T-cell (primary cell): ENCODE data around the gene PRRT2. TPM values are rescaled to one million over a fixed set of nuclear protein-coding genes. Genes with fewer than 3 reads are reported as not detected.
"Not testable (repeated sequence)": the region's sequence is repeated elsewhere in the genome, so short reads cannot be mapped to it uniquely, and the experiment has no call there.

Source experiments
- ATAC-seq, 4 experiments: fragments of 200-7000 bp in 3 of 4; fragments of 150-1000 bp in 1 of 4; cut with Tn5 transposase; replicated peaks in 1 of 4; 1 replicate in 3 of 4; 2 replicates in 1 of 4; pipeline ENCODE4 v1.10.0; 2021; ENCODE audit warnings: moderate library complexity in 3 of 4, mild to moderate bottlenecking in 2 of 4, moderate number of reproducible peaks in 1 of 4
- CTCF ChIA-PET, 2 donors: fragments of 300-600 bp; sonication (Branson Sonifier 250); formaldehyde crosslinking; loops; one replicate each; lab custom pipeline; 2022; ENCODE audit warnings: antibody characterized with exemption in 2 of 2; lab: Charles Lee
- POLR2A ChIA-PET, 2 donors: fragments of 300-600 bp; sonication (Branson Sonifier 250); formaldehyde crosslinking; loops; one replicate each; lab custom pipeline; 2022; ENCODE audit warnings: antibody characterized with exemption in 2 of 2; lab: Charles Lee
- DNase-seq, 35 experiments: peaks; one replicate each; pipeline versions ENCODE4 v3.0.0 to v3.0.0-alpha.2; 2013 to 2023
- H3K27ac ChIP-seq: one replicate; pipeline ENCODE4 v1.5.1; 2013; ENCODE audit warnings: low read length
- H3K27me3 ChIP-seq, 2 experiments: replicated peaks in 1 of 2; 1 replicate in 1 of 2; 2 replicates in 1 of 2; pipeline versions ENCODE4 v1.6.1 to v1.7.0; 2013; ENCODE audit warnings: low read length in 1 of 2, mixed read lengths in 1 of 2; ENCODE audit not compliant: control insufficient read depth in 2 of 2, insufficient read depth in 2 of 2; ENCODE audit errors: extremely low read depth in 1 of 2
- H3K36me3 ChIP-seq, 2 donors: 1 replicate in 1 of 2; 2 replicates in 1 of 2; pipeline versions ENCODE4 v1.6.1 to v1.7.0; 2013; ENCODE audit warnings: low read length in 1 of 2; ENCODE audit not compliant: control insufficient read depth in 2 of 2, insufficient read depth in 1 of 2; ENCODE audit errors: extremely low read depth in 1 of 2
- H3K4me1 ChIP-seq, 2 experiments: 1 replicate in 1 of 2; 2 replicates in 1 of 2; pipeline versions ENCODE4 v1.6.1 to v1.7.0; 2013; ENCODE audit warnings: low read length in 2 of 2, mixed read lengths in 1 of 2; ENCODE audit not compliant: insufficient read depth in 2 of 2, control insufficient read depth in 1 of 2; ENCODE audit errors: extremely low read depth in 1 of 2
- H3K4me3 ChIP-seq, 2 donors: 1 replicate in 1 of 2; 2 replicates in 1 of 2; pipeline versions ENCODE4 v1.5.1 to v1.7.0; 2013; ENCODE audit warnings: mild to moderate bottlenecking in 2 of 2, low read length in 1 of 2, moderate library complexity in 1 of 2; ENCODE audit not compliant: control insufficient read depth in 1 of 2; ENCODE audit errors: extremely low read depth in 1 of 2
- H3K9me3 ChIP-seq: 2 replicates; pipeline ENCODE4 v1.7.0; 2013
- H3K27ac Mint-ChIP-seq, 2 donors: one replicate each; pipeline ENCODE4 v1.8.0; 2020 to 2021; ENCODE audit warnings: mild to moderate bottlenecking in 2 of 2, mixed read lengths in 2 of 2
- H3K27me3 Mint-ChIP-seq, 2 donors: one replicate each; pipeline ENCODE4 v1.8.0; 2021 to 2022; ENCODE audit warnings: mixed read lengths in 2 of 2
- H3K36me3 Mint-ChIP-seq: one replicate; pipeline ENCODE4 v1.8.0; 2021; ENCODE audit warnings: mixed read lengths
- H3K4me1 Mint-ChIP-seq, 3 donors: one replicate each; pipeline ENCODE4 v1.8.0; 2020 to 2022; ENCODE audit warnings: mixed read lengths in 3 of 3, mild to moderate bottlenecking in 1 of 3
- H3K4me3 Mint-ChIP-seq, 3 donors: one replicate each; pipeline ENCODE4 v1.8.0; 2020 to 2022; ENCODE audit warnings: mild to moderate bottlenecking in 3 of 3, mixed read lengths in 3 of 3, moderate library complexity in 3 of 3
- H3K9me3 Mint-ChIP-seq, 3 donors: one replicate each; pipeline ENCODE4 v1.8.0; 2020 to 2022; ENCODE audit warnings: mixed read lengths in 3 of 3
- WGBS: methylation state at CpG from one replicate; pipeline ENCODE4 v1.1.5; 2013; ENCODE audit warnings: missing lambda C conversion rate; ENCODE audit not compliant: insufficient coverage; 5-methylcytosine and 5-hydroxymethylcytosine counted together
- total RNA-seq, 35 experiments: library from RNA in 6 of 35; stranded (reverse) in 6 of 35; fragments of 120-200 nt in 1 of 35; gene quantifications; one replicate each; pipeline versions ENCODE4 v1.2.1 to v1.2.4 and lab custom pipeline; 2013 to 2026

PRRT2 gene
- total RNA-seq, 5 donors from 2014 or later (not counting 1 experiment from before 2014, with no cell fraction given): 2.4 to 7.9 (median 4.4) TPM

GRCh38 chr16:29790183-29790948 is 21.6 kb upstream of the PRRT2 start, which contains the start of gene KIF22:
Gene KIF22 (plus strand): TSS chr16:29790751. CDS start chr16:29790760, 9 bp downstream.
- no peaks in the 10 kb centered on the region for H3K9me3 Mint-ChIP-seq
- peak within 1 kb of the TSS; percentile 93 to 98 (median 98) for H3K4me3 Mint-ChIP-seq
- 1% methylated on average over 67 of the region's 67 CpGs for WGBS
- peak within 1 kb of the TSS; percentile 69 for H3K27ac ChIP-seq
- DNase-seq (peak; percentile 99 to 100 (median 99)), ATAC-seq (peak; percentile 93 to 97 (median 96))
- no peaks in the 10 kb centered on the region for H3K27me3 Mint-ChIP-seq
- H3K4me1 ChIP-seq: peaks cover 13 to 43% of the 10 kb centered on the region in 2 experiments
- POLR2A ChIA-PET: interaction anchor here (0.6 to 1.6 kb wide), 8 partner anchors 14 to 52 kb away, joined by 3 to 10 read pairs (median 4); partner anchors contain the start of gene PAGR1 (in 1 of the 2)
- no peaks in the 10 kb centered on the region for H3K9me3 ChIP-seq
- CTCF ChIA-PET: interaction anchor here (0.6 to 2.6 kb wide), 14 partner anchors 9 to 840 kb away, joined by 3 to 14 read pairs (median 4); partner anchors contain the start of genes C16orf54 (in 1 of the 2), MVP (in 1 of the 2), NFATC2IP (in 1 of the 2) and PAGR1 (in 1 of the 2)
- peaks cover 46 to 50% (median 48%) of the 10 kb centered on the region in 3 donors for H3K4me1 Mint-ChIP-seq
- H3K27ac Mint-ChIP-seq: peak within 1 kb of the TSS; percentile 98 to 99
- peaks cover 0 to 5% of the 10 kb centered on the region in 2 donors for H3K36me3 ChIP-seq
- no peaks in the 10 kb centered on the region for H3K27me3 ChIP-seq
- H3K36me3 Mint-ChIP-seq: peaks cover 12% of the 10 kb centered on the region
- peak within 1 kb of the TSS; percentile 84 to 94 for H3K4me3 ChIP-seq

GRCh38 chr16:29790949-29791844 is 20.8 kb upstream of the PRRT2 start:
- CTCF ChIA-PET: interaction anchor here (0.5 to 2.6 kb wide), 14 partner anchors 11 to 840 kb away, joined by 3 to 14 read pairs (median 4); partner anchors contain the start of genes C16orf54 (in 1 of the 2), MVP (in 1 of the 2), NFATC2IP (in 1 of the 2) and PAGR1 (in 1 of the 2)
- Mint-ChIP-seq H3K27me3 (no peaks in the 10 kb centered on the region), H3K4me1 (peaks cover 42 to 47% (median 46%) of the 10 kb centered on the region in 3 donors), H3K27ac (peak overlapping the region; percentile 98 to 99), H3K9me3 (no peaks in the 10 kb centered on the region), H3K36me3 (peaks cover 12% of the 10 kb centered on the region), H3K4me3 (peak overlapping the region; percentile 93 to 98 (median 98))
- H3K27me3 ChIP-seq: no peaks in the 10 kb centered on the region
- no peaks in the 10 kb centered on the region for H3K9me3 ChIP-seq
- peaks cover 13 to 38% of the 10 kb centered on the region in 2 experiments for H3K4me1 ChIP-seq
- WGBS: 0% methylated on average over 18 of the region's 31 CpGs
- peak overlapping the region; percentile 69 for H3K27ac ChIP-seq
- ATAC-seq (peak in 2 of 4 experiments; percentile 3 to 12), DNase-seq (peak in 1 of 35 experiments; percentile 6)
- peaks cover under 1 to 5% of the 10 kb centered on the region in 2 donors for H3K36me3 ChIP-seq
- POLR2A ChIA-PET: interaction anchor here (0.6 to 1.6 kb wide), 5 partner anchors 13 to 53 kb away, joined by 3 to 7 read pairs (median 4); partner anchors contain the start of gene PAGR1 (in 1 of the 2)
- peak overlapping the region; percentile 84 to 94 for H3K4me3 ChIP-seq

GRCh38 chr16:29791845-29792807 is 19.9 kb upstream of the PRRT2 start:
- Mint-ChIP-seq H3K4me1 (peaks cover 44 to 48% (median 47%) of the 10 kb centered on the region in 3 donors), H3K9me3 (no peaks in the 10 kb centered on the region), H3K27ac (peak overlapping the region; percentile 98 to 99), H3K27me3 (no peaks in the 10 kb centered on the region), H3K4me3 (peak overlapping the region; percentile 93 to 98 (median 98)), H3K36me3 (peaks cover 17% of the 10 kb centered on the region)
- CTCF ChIA-PET: interaction anchor here (0.5 to 1.5 kb wide), 5 partner anchors 10 to 101 kb away, joined by 3 to 5 read pairs (median 4); partner anchors contain the start of gene PAGR1 (in 1 of the 2)
- H3K36me3 ChIP-seq: peaks cover 5 to 9% of the 10 kb centered on the region in 2 donors
- no peaks in the 10 kb centered on the region for H3K27me3 ChIP-seq
- H3K4me3 ChIP-seq: peak overlapping the region; percentile 84 to 94
- H3K27ac ChIP-seq: peak overlapping the region; percentile 69
- POLR2A ChIA-PET: interaction anchor here in 1 of 2 donors (0.7 kb wide), 1 partner anchor 11 kb away, joined by 3 read pairs; no protein-coding TSS in a partner anchor
- 38% methylated on average over 3 of the region's 9 CpGs for WGBS
- DNase-seq (no peak), ATAC-seq (no peak)
- peaks cover 13 to 36% of the 10 kb centered on the region in 2 experiments for H3K4me1 ChIP-seq
- H3K9me3 ChIP-seq: no peaks in the 10 kb centered on the region

GRCh38 chr16:29793153-29793552 is 18.8 kb upstream of the PRRT2 start:
- CTCF ChIA-PET: not testable (repeated sequence)
- Mint-ChIP-seq H3K4me3 (peak overlapping the region in 1 of 3 donors; percentile 93), H3K4me1 (peaks cover 41 to 48% (median 47%) of the 10 kb centered on the region in 3 donors)

GRCh38 chr16:29794231-29794710 is 17.7 kb upstream of the PRRT2 start:
- H3K27ac Mint-ChIP-seq: no peak overlapping the region

More at GRCh38 chr16:29793153-29793552, 18.8 kb upstream of the PRRT2 start:
- not testable (repeated sequence) for H3K27me3 ChIP-seq, ATAC-seq, H3K27ac ChIP-seq, DNase-seq, H3K9me3 Mint-ChIP-seq, H3K4me3 ChIP-seq, H3K27ac Mint-ChIP-seq, H3K27me3 Mint-ChIP-seq, H3K9me3 ChIP-seq
- H3K36me3 Mint-ChIP-seq: peaks cover 25% of the 10 kb centered on the region
- Histone ChIP-seq H3K36me3 (peaks cover 5 to 18% of the 10 kb centered on the region in 2 donors), H3K4me1 (peaks cover 13 to 36% of the 10 kb centered on the region in 2 experiments)
- POLR2A ChIA-PET: interaction anchor here in 1 of 2 donors (0.7 kb wide), 1 partner anchor 38 kb away, joined by 3 read pairs; no protein-coding TSS in a partner anchor
- 96% methylated on average over 15 of the region's 18 CpGs for WGBS

More at GRCh38 chr16:29794231-29794710, 17.7 kb upstream of the PRRT2 start:
- WGBS: 100% methylated on average over 2 of the region's 3 CpGs
- peaks cover 39 to 47% (median 44%) of the 10 kb centered on the region in 3 donors for H3K4me1 Mint-ChIP-seq
- Histone ChIP-seq H3K9me3 (no peaks in the 10 kb centered on the region), H3K27ac (no peak overlapping the region), H3K4me3 (no peak overlapping the region), H3K27me3 (no peaks in the 10 kb centered on the region), H3K4me1 (peaks cover 13 to 36% of the 10 kb centered on the region in 2 experiments), H3K36me3 (peaks cover 5 to 29% of the 10 kb centered on the region in 2 donors)
- H3K27me3 Mint-ChIP-seq: no peaks in the 10 kb centered on the region
- POLR2A ChIA-PET: interaction anchor here (0.6 to 0.7 kb wide), 2 partner anchors 13 to 147 kb away, joined by 3 read pairs; no protein-coding TSS in a partner anchor
- ATAC-seq: no peak
- peaks cover 33% of the 10 kb centered on the region for H3K36me3 Mint-ChIP-seq
- H3K4me3 Mint-ChIP-seq: no peak overlapping the region
- CTCF ChIA-PET: interaction anchor here in 1 of 2 donors (0.7 kb wide), 1 partner anchor 82 kb away, joined by 3 read pairs; no protein-coding TSS in a partner anchor
- no peak for DNase-seq
- no peaks in the 10 kb centered on the region for H3K9me3 Mint-ChIP-seq
